GM19467 (cell line): ENCODE measurements around the gene ARID1A.
"Not testable (repeated sequence)": the region's sequence is repeated elsewhere in the genome, so short reads cannot be mapped to it uniquely, and the experiment has no call there.

Source experiments
- ATAC-seq: cut with Tn5 transposase; IDR thresholded peaks from one replicate; pipeline ENCODE4 v1.9.1; 2021; ENCODE audit warnings: mild to moderate bottlenecking, moderate library complexity; ENCODE audit not compliant: unreplicated experiment

The ARID1A gene

DNA sequence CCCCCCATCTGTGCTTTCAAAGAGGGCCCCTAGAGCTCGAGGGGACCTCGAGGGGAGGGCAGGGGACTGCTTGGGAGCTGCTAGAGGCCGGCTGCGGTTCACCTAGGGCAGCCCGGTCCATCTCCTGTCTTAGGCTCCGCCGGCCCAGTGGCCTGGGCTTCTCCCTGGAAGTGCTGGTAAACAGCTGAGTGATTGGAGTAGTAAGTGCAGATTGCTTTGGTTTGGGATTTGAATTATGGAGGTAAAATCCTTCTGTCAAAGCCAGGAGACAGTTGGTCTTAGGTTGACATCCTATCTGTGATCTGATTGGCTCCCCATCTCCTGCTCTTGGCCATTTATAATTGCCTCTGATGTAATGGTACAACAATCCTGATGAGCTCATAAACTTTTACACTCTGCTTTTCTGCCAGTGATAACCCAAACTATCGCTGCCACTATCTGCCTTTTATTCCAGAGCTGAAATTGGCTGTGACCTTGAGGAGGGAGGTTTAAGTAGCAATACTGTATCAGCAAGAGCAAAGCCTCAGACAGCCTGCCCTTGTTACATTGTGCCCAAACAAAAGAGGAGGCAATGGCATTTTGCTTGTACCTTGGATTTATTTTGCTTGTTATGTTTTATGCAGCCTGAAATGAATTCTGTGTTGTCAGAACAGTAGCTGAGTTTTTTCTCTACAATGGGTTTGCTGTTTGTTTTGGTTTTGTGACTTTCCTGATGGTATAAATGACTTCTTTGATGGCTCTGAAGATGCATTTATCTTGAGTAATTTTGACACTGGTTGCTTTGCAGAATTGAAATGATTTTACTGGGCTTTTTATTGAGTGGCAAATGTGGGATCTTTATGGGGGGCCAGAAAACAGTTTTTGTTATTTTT is 2.4 kb downstream of the ARID1A start:
- no peak for ATAC-seq

GRCh38 chr1:26700711-26701110 is 4.9 kb downstream of the ARID1A start:
- ATAC-seq, result no peak

DNA sequence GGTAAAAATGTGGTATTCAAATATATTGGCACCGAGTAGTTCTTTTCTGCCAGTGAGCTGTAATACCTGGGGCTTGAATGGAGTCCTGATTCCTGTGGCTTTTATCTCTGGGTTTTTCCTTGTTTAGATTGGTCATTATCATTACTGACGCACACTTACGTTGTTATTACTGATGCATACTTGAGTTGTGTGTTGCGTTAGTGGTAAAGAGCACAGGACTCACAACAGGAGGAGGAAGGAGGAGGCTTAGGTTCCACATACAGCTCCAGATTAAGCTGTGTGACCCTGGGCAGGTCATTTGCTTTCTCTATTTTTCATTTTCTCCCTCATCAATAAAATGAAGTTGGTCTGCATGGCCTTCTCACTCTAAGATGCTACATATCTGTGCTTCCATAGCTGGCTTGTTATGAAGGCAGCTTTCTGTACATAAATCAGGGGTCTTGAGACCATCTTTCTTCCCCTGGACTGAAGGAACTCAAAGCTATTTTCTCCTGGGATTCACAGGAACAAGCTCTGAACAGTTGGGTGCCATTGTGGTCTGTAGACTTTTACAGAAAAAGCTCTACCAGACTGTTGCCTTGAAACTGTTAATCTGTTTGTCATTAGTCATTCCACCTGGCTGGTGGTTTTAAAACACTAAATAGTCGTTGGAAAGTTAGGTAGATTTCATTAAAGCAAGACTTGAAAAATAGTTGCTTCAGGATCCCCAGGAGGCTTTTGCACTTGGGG is 5.6 kb downstream of the ARID1A start:
- ATAC-seq, result no peak

DNA sequence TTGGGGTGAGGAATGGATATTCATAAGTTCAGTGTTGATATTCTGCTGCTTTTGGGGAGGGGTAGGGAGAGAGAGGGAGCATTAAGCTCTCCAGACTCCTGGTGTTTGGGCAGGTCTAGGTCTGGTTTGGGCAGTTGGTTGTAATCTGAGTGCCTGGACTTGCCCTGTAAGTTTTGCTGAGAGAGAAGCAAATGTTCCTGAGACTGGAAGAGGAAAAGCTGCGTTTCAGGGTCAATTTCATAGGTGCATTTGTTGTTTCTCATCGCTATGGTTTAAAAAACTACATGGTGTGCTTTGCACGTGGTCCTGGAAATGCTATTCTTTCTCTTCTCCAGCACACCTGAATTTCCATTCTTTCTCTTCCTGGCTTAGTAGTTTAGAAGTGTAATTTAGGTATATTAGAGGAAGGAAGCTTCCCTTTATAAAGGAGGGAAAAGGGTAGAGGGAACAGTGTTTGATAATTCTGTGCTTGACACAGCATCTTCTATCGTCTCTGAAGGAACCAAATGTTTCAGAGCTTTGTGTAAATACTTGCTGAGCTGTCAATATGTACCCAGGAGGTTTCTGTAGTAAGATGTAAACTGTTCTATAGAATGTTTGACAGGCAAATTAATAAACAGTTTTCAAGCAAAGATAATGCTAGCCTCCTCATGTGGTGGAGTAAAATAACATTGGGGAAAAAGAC is 6.3 kb downstream of the ARID1A start:
- ATAC-seq, result no peak

DNA sequence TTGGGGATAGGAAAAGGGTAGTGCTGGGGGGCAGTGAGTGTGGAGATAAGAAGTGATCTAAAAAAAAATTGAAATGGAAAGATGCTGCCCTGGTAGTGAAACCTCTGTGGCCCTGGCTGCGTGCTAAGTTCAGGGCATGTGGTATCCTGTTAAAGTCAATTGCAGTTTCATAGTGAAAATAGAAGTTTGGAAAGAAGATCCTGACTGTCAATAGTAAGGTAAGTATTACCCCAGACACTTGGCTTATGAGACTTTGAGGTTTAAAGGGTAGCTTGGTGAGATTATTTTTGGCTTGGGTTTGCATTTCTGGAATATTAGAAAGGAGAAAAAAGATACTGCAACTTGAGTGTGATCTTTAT is 6.8 kb downstream of the ARID1A start:
- ATAC-seq, result no peak

- ATAC-seq, result no peak
Observed at GRCh38 chr1:26703478-26703877, 7.7 kb downstream of the ARID1A start.

GRCh38 chr1:26704629-26705028 is 8.8 kb downstream of the ARID1A start:
- no peak for ATAC-seq

- not testable (repeated sequence) for ATAC-seq
Observed at GRCh38 chr1:26705227-26705626, 9.4 kb downstream of the ARID1A start.

- ATAC-seq, result no peak
Observed at GRCh38 chr1:26705788-26706311, 10.0 kb downstream of the ARID1A start.

DNA sequence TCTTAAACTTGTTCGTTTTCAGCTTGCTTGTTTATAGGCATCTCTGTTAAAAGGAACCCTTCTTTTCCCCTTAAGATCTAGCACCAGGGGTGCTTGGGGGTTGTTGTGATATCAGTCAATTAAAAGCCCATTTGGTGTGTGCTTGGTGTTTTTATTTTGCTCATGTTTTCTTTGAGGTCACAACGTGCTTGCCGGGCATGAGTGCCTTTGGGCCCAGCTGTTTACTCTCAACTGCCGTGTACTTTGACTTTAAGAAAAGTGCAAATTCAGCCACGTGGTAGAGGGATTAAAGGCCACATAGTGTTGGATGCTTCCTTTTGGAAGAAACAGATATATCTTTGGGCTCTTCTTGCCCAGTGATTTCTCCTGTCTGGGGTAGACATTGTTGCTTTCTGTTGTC is 10.5 kb downstream of the ARID1A start:
- ATAC-seq, result no peak

GRCh38 chr1:26710811-26711210 is 15.0 kb downstream of the ARID1A start:
- no peak for ATAC-seq

- ATAC-seq, result no peak
Observed at GRCh38 chr1:26711777-26712176, 16.0 kb downstream of the ARID1A start.

GRCh38 chr1:26717017-26717491 is 21.2 kb downstream of the ARID1A start:
- ATAC-seq, result no peak

GRCh38 chr1:26719205-26719604 is 23.4 kb downstream of the ARID1A start:
- ATAC-seq, result no peak

GRCh38 chr1:26721669-26722355 is 26.0 kb downstream of the ARID1A start:
- ATAC-seq, result no peak

DNA sequence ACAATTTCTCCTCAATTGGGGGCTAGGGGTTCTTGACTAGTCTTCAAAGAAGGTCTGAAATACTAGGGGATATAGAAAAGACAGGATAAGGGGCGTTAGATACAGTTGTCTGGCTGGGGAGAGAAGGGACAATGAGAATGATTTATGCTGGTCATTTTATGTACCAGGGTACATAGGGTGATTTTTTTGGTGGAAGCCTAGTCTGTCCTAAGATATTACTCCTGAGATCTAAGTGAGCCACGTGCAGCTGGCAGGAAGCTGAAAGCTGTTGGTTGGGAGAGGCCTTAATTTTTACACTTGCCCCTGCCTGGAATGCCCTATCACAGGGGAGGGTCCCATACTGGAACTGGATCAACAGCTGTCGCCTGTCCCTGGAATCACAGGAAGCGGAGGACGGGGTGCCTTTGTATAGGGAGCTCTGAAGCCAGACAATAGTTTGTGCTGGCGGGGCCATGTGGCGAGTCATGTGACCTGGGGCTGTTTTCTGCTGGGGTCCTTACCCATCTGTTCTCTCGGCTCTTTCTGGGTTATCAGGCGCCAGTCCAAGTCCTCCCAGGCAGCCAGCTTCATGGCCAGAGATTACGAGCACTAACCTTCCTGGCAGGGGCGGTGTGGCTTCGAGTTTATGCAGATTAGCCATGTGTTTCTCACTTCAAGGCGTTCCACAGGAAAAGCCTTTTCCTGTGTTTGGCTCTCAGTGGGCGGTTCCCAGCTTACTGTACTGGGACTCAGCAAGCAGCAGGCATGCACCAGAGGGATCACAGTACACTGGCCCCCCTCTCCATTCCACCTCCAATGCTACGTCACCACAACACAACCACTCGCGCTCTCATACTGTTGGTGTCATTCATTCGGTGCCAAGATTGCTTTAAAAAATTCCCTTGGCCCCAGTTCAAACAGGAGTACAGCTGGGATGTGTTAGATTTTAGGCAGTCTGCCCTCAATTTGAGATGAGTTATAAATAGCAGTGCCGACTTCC is 27.5 kb downstream of the ARID1A start:
- ATAC-seq, result no peak

DNA sequence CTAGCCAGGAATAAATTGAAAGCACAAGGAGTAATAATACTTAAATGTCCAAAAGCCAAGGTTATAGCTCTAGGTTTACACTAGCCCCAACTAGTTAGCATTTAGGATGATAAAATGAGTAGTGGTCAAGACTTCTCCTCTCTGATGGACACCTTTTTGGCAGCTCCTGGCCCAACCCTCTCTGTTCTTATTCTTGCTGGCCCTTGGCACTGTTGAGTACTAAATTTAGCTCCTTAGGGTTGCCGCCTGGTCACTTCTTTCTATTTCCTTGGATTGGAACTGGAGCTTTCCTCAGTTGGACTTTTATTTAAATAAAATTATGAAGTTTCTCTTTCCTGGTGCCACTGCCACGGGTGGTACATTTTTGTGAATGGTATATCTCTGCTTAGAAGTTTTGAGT is 28.3 kb downstream of the ARID1A start:
- ATAC-seq, result no peak

DNA sequence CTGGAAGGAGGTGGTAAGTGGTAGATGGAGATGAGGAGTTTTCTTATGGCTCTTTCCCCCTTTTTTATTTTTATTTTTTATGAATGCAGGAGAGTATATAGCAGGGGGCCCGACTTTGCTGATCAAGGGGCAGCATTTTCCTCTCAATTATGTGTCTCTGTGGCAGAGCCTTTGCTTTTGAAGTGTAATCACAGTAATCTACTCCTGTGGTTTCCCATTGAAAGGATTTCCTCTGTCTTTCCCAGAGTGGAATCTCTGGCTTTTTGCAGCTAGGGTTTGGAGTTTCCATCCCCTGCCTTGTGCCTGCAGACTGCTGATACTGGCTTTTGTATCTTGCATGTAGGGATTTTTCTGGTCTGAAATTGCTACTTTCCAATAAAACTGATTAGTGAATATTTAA is 29.1 kb downstream of the ARID1A start:
- ATAC-seq, result no peak

DNA sequence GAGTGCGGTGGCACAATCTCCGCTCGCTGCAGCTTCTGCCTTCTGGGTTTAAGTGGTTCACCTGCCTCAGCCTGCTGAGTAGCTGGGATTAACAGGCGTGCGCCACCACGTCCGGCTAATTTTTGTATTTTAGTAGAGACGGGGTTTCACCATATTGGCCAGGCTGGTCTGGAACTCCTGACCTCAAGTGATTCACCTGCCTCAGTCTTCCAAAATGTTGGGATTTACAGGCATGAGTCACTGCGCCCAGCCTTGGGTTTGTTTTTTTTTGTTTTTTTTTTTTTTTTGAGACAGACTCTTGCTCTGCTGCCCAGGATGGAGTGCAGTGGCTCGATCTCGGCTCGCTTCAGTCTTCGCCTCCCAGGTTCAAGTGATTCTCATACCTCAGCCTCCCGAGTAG is 30.1 kb downstream of the ARID1A start:
- ATAC-seq, result not testable (repeated sequence)

DNA sequence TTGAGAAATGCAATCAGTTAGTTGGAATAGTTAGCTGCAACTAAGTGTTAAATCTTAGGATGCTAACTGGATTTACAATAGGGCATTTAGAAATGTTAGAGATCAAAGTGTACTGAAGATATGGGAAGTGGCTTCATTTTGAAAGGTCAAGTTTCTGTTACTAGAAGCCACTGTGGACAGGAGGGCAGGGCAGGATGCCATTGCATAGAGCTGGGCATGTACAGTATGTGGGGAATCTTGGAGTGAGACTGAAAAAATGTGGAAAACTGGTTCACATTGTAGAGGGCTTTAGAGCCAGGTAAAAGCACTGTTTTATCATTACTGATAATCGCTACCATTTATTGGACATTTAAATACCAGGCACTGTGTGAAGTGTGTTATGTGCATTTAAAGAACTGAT is 31.0 kb downstream of the ARID1A start:
- ATAC-seq, result no peak
